Brain microvascular endothelial cell (primary cell): ENCODE data around the gene PHACTR1.

Experiments used
- DNase-seq: peaks from one replicate; pipeline ENCODE4 v3.0.0-alpha.2; 2020
- H3K27ac ChIP-seq: fragments of 250-450 bp; sonication (Bioruptor Pico); 2 replicates; pipeline ENCODE4 v1.5.1; 2020; ENCODE audit warnings: mild to moderate bottlenecking, moderate library complexity
- H3K27me3 ChIP-seq: fragments of 250-450 bp; sonication (Bioruptor Pico); replicated peaks from 2 replicates; pipeline ENCODE4 v1.5.1; 2020; ENCODE audit warnings: mild to moderate bottlenecking
- H3K36me3 ChIP-seq: fragments of 250-450 bp; sonication (Bioruptor Pico); replicated peaks from 2 replicates; pipeline ENCODE4 v1.5.1; 2020; ENCODE audit warnings: mild to moderate bottlenecking
- H3K4me3 ChIP-seq: 2 replicates; pipeline ENCODE4 v1.5.1; 2011; ENCODE audit warnings: low read depth, mild to moderate bottlenecking, control low read depth, low read length, moderate library complexity
- in situ Hi-C: cut with HindIII; loops from 2 replicates; pipeline ENCODE4 v1.10.0; 2017; ENCODE audit warnings: low sequenced_read_pairs, low pct_ligation_motif_present
- TF ChIP-seq, protein P1 (sequence below): IDR thresholded peaks from 2 replicates; pipeline ENCODE4 v1.5.1; 2011; ENCODE audit warnings: low read depth, mild to moderate bottlenecking, moderate library complexity, low read length, control low read depth, inconsistent platforms; ENCODE audit errors: missing control alignments

PHACTR1 gene

DNA sequence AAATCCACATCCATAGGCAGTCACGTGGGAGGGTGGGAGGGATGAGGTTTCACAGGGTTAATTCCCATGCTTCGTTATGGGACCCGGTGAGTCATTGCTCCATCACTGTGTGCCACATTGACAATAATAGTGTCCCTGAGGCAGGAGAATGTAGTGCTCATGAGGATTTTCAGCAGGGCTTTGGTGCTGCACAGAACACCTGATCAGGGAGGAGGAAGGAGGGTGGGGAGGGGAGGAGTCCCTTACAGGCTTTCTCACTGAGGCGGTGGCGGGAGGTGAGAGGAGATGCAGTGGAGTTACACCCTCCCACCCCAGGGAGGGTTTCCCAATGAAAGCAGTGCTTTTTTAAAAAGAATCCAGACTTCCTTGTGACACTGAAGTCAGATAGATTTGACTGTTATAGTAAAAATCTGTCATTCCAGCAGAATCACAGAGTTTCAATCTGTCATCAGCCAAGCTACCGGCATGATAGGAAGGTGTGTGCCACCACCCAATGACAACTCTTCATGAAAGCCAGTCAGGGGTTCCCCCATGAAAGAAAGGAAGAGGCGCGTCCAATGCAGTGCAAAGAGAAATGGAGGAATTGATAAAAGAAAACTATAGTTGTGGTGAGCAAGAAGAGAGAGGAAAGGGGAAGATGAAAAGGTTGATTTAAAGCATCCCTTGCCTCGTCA, 467.0 kb downstream of the PHACTR1 start:
- no peak for DNase-seq
- TF ChIP-seq, protein P1, sequence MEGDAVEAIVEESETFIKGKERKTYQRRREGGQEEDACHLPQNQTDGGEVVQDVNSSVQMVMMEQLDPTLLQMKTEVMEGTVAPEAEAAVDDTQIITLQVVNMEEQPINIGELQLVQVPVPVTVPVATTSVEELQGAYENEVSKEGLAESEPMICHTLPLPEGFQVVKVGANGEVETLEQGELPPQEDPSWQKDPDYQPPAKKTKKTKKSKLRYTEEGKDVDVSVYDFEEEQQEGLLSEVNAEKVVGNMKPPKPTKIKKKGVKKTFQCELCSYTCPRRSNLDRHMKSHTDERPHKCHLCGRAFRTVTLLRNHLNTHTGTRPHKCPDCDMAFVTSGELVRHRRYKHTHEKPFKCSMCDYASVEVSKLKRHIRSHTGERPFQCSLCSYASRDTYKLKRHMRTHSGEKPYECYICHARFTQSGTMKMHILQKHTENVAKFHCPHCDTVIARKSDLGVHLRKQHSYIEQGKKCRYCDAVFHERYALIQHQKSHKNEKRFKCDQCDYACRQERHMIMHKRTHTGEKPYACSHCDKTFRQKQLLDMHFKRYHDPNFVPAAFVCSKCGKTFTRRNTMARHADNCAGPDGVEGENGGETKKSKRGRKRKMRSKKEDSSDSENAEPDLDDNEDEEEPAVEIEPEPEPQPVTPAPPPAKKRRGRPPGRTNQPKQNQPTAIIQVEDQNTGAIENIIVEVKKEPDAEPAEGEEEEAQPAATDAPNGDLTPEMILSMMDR, result no peak
- no peak overlapping the region for H3K27ac ChIP-seq
- H3K27me3 ChIP-seq, result no peaks in the 10 kb centered on the region
- no peak overlapping the region for H3K4me3 ChIP-seq
- in situ Hi-C loops, result no loop called here
- no peaks in the 10 kb centered on the region for H3K36me3 ChIP-seq

DNA sequence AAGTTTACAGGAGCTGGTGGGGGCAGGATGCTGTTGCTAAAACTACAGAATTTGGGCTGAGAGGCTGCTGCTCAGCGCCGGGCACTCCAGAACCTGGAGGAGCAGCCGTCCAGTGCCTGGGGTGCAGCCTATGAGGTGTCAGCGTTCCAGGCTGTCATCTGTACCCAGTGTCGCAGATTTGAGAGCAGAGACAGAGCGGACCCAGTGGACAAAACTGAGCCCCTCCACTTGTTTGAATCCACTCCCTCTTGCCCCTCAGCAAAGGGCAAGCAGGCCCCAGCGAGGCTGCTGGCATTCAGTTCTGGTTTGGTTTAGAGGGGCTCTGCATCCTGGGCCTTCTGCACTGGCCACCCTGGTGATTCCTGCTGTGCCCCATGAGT, 467.5 kb downstream of the PHACTR1 start:
- no peak overlapping the region for H3K27ac ChIP-seq
- no peaks in the 10 kb centered on the region for H3K27me3 ChIP-seq
- DNase-seq, result no peak
- H3K36me3 ChIP-seq, result no peaks in the 10 kb centered on the region
- H3K4me3 ChIP-seq, result no peak overlapping the region
- in situ Hi-C loops, result no loop called here
- TF ChIP-seq, protein P1, result no peak

- H3K27ac ChIP-seq, result no peak overlapping the region
- TF ChIP-seq, protein P1, result no peak
- H3K27me3 ChIP-seq, result no peaks in the 10 kb centered on the region
- H3K36me3 ChIP-seq, result no peaks in the 10 kb centered on the region
- H3K4me3 ChIP-seq, result no peak overlapping the region
- DNase-seq, result no peak
- in situ Hi-C loops, result no loop called here
Measured at GRCh38 chr6:13184547-13184946, 468.0 kb downstream of the PHACTR1 start.

- H3K27ac ChIP-seq, result no peak overlapping the region
- in situ Hi-C loops, result no loop called here
- H3K27me3 ChIP-seq, result no peaks in the 10 kb centered on the region
- DNase-seq, result no peak
- TF ChIP-seq, protein P1, result no peak
- no peaks in the 10 kb centered on the region for H3K36me3 ChIP-seq
- H3K4me3 ChIP-seq, result no peak overlapping the region
Measured at GRCh38 chr6:13186861-13187260, 470.3 kb downstream of the PHACTR1 start.

DNA sequence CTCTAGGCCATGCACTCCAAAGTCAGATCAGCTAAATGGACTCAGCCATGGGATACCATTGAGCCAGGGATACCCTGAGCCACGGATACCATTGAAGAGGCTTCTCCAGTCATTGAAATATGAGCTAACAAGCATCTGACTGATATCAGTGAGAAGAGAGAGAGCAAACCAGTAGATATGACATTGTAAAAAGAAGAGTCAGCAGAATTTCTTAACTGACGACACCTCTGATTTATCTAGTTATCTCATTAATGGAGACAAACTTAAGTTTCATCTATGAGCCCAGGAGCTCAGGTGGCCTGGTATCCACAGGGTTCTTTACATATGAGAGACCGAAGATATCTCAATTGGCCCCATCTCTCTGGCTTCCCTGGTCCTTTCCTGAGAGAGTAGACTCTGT, 471.1 kb downstream of the PHACTR1 start:
- TF ChIP-seq, protein P1, result no peak
- DNase-seq, result no peak
- in situ Hi-C loops, result no loop called here
- H3K27me3 ChIP-seq, result no peaks in the 10 kb centered on the region
- no peaks in the 10 kb centered on the region for H3K36me3 ChIP-seq
- no peak overlapping the region for H3K4me3 ChIP-seq
- no peak overlapping the region for H3K27ac ChIP-seq

DNA sequence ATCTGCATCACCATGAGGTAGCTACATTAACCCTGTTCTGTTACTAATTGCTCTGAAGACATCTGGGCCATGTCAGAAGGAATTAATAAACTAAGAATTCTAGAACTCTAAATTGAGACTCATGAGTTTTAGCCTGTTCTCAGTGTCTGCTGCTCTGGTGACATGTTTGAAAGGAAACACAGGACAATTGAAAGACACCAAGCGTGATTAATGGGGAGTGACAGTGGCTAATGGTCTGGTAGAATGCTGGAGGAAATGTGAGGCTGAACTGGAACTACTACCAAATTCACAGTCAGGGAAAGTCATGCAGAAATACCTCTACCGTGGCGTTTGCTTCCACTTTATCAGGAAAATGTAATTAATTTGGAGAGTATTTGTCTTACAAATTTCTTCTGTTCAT, 471.7 kb downstream of the PHACTR1 start:
- no peak for DNase-seq
- Histone ChIP-seq H3K27me3 (no peaks in the 10 kb centered on the region), H3K4me3 (no peak overlapping the region), H3K27ac (no peak overlapping the region), H3K36me3 (no peaks in the 10 kb centered on the region)
- in situ Hi-C loops, result no loop called here
- TF ChIP-seq, protein P1, result no peak
